Activated CD8-positive, alpha-beta memory T cell treated with anti-CD3 and anti-CD28 coated beads for 4 hours (primary cell): ENCODE data around the gene CYP4B1.
"Not testable (repeated sequence)": the region's sequence is repeated elsewhere in the genome, so short reads cannot be mapped to it uniquely, and the experiment has no call there.

ENCODE experiments used
- DNase-seq, 2 donors: peaks; one replicate each; pipeline ENCODE4 v3.0.0-alpha.2; 2020; ENCODE audit warnings: low read depth in 2 of 2

CYP4B1 gene

GRCh38 chr1:46816930-46817329 is 18.1 kb downstream of the CYP4B1 start:
- DNase-seq, result no peak

DNA sequence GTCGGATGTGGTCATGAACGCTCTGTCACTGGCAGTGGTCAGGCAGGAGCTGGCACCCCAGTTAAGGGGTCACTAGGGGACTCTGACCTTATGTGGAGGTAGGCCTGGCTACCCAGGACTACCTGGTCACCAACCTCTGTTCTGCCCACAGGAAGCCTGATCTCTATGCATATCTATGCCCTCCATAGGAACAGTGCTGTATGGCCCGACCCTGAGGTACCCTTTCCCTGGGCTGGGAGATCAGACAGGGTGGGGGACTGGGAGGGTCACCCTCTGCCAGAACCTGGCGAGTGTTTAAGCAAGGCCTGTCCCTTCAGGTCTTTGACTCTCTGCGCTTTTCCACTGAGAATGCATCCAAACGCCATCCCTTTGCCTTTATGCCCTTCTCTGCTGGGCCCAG is 19.0 kb downstream of the CYP4B1 start:
- DNase-seq, result no peak

- no peak for DNase-seq
Observed at GRCh38 chr1:46818591-46818990, 19.7 kb downstream of the CYP4B1 start.

GRCh38 chr1:46819335-46819734 is 20.5 kb downstream of the CYP4B1 start:
- DNase-seq, result no peak

DNA sequence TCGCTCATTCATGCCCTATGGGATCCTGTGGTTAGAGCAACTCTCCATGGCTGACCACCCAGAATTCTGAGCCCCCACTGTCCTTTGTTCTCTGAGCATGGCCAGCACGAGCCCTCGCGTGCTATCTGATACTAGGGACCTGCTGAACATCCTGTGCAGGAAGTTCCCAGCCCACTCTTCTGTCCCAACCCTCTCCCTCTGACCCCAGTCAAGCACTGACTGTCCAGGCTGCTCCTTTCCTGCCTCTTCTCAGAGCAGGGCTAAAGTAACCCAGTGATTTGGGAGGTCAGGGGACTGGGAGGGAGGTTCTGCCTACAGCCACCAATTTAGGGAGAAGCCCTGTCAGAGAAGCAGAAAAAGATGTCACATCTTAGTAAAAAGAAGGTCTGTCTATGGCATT is 21.2 kb downstream of the CYP4B1 start:
- no peak for DNase-seq

DNA sequence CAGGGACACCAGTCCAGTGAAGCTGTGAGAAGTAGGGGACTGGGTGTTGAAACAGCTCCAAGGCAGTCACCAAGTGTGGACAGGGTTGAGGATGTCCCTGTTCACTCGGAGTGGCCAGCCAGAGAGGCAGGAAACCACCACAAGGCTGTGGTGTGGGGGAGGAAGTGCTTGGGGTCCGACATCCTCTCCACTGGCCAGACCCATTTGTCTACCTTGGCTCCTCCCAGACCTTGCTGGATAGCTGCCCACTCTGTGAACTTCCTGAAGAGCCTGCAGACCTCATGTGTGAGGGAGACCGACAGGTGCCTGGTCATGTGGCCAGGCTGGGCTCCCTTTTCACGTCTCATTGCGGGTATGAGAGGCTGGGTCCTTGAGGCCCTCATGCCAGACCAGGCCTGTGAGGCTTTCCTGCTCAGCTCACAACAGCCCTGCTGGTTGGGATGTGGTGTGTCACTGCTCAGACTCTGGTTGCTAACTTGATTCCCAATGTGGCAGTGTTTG is 21.8 kb downstream of the CYP4B1 start:
- no peak for DNase-seq

DNA sequence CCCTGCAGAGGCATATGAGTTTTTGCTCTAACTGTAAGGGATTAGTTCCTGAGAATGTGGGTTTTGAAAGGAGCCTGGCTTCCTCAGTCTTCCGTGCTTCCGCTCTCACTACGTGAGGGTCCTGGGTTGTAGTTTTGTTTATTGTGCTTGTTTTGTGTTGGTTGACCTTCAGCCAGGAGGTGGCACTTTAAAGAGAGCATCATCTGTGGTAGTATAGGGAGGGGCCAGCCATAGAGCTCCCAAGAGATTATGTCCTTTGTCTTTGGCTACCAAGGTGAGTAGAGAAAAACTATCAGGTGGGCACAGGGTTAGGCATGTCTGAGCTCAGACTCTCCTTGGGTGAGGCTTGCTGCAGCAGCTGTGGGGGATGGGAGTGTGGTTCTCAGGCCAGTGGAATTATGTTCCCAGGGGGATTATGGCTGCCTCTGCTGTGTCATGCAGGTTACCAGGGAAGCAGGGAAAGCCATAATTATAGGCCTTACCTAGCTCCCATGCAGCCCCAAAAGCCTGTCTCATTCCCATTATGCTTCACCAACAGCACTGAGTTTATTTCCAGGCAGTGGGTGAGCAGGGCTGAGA is 23.5 kb downstream of the CYP4B1 start:
- no peak for DNase-seq

DNA sequence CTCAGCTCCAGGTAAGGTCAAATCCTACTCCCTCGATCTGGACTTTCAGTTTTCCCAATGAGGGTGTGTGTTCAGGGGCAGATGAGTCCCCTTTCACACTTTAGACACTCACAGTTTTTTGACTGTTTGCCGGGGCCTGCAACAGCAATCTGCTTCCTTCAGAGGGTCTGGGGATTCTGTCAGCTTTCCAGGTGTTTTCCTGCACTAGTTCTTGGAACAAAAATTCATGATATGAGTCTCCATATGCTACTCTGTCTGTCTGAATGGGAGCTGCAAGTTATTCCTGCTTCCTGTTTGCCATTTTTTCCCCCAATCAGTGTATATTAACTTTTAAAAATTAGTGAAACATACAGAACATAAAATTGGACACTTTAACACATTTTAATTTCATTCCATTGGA is 24.3 kb downstream of the CYP4B1 start:
- DNase-seq, result no peak

- not testable (repeated sequence) for DNase-seq
Observed at GRCh38 chr1:46826892-46827291, 28.0 kb downstream of the CYP4B1 start.

DNA sequence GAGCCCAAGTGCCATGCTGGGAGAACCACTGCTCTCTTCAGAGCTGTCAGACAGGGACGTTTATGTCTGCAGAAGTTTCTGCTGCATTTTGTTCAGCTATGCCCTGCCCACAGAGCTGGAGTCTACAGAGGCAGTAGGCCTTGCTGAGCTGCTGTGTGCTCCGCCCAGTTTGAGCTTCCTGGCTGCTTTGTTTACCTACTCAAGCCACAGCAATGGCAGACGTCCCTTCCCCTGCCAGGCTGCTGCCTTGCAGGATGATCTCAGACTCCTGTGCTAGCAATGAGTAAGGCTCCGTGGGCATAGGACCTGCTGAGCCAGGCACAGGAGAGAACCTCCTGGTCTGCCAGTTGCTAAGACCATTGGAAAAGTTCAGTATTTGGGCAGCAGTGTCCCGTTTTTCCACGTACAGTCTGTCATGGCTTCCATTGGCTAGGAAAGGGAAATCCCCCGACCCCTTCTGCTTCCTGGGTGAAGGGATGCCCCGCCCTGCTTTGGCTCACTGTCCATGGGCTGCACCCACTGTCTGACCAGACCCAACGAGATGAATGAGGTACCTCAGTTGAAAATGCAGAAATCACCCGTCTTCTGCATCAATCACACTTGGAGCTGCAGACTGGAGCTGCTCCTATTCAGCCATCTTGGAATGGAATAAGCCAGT is 31.9 kb downstream of the CYP4B1 start:
- no peak for DNase-seq

- DNase-seq, result not testable (repeated sequence)
Observed at GRCh38 chr1:46835469-46835868, 36.6 kb downstream of the CYP4B1 start.

DNA sequence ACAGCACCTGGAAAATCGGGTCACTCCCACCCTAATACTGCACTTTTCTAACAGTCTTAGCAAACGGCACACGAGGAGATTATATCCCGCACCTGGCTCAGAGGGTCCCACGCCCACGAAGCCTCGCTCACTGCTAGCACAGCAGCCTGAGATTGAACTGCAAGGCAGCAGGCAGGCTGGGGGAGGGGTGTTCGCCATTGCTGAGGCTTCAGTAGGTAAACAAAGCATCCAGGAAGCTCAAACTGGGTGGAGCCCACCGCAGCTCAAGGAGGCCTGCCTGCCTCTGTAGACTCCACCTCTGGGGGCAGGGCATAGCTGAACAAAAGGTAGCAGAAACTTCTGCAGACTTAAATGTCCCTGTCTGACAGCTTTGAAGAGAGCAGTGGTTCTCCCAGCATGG is 47.5 kb downstream of the CYP4B1 start:
- not testable (repeated sequence) for DNase-seq

- DNase-seq, result not testable (repeated sequence)
Observed at GRCh38 chr1:46857660-46858065, 58.8 kb downstream of the CYP4B1 start.

- DNase-seq, result no peak
Observed at GRCh38 chr1:46862348-46862747, 63.5 kb downstream of the CYP4B1 start.
